ENCODE measurements around the gene SLC35B2. TPM values are rescaled to one million over a fixed set of nuclear protein-coding genes. Genes with fewer than 3 reads are reported as not detected.

SLC35B2 gene
- total and polyA plus RNA-seq, 9 of the 15 experiments (the other 6 are each of a cell fraction or from before 2014, with no cell fraction given): 14.5 to 59.1 (median 47.1) TPM

- Histone ChIP-seq H3K4me2 (ENCODE audit: insufficient read depth, low read length) (peak overlapping the region; percentile 88), H3K4me1 (replicated peaks in 1 of 2; ENCODE audit: control insufficient read depth in 2 of 2, insufficient read depth in 2 of 2, low read length in 2 of 2) (peaks cover 16 to 26% of the 10 kb centered on the region in 2 experiments; a peak in 4 of 5 replicates), H3K4me3 (peak overlapping the region; percentile 50), H3K9ac (ENCODE audit: insufficient read depth in 1 of 2, low read depth in 2 of 2, low read length in 2 of 2) (peak overlapping the region; percentile 55 to 91), H3K36me3 (ENCODE audit: control insufficient read depth, insufficient read depth, low read length) (peaks cover 22% of the 10 kb centered on the region; the same call in 2 of the 3 replicates), H3K9me3 (replicated peaks; ENCODE audit: control insufficient read depth, insufficient read depth, low read depth, low read length) (no peaks in the 10 kb centered on the region), H3K27ac (ENCODE audit: extremely low read depth, low read depth, low read length) (peak overlapping the region; percentile 79), H2AFZ (ENCODE audit: low read depth, low read length) (peak overlapping the region; percentile 94), H3K79me2 (ENCODE audit: control insufficient read depth, insufficient read depth, low read length) (no peaks in the 10 kb centered on the region), H4K20me1 (replicated peaks; ENCODE audit: control insufficient read depth, insufficient read depth, low read length) (no peaks in the 10 kb centered on the region), H3K9me1 (ENCODE audit: control insufficient read depth, insufficient read depth, low read length) (no peaks in the 10 kb centered on the region), H3K27me3 (ENCODE audit: control insufficient read depth in 2 of 2, insufficient read depth in 2 of 2, low read length in 2 of 2) (no peaks in the 10 kb centered on the region)
- POLR2A ChIA-PET: interaction anchor here (0.6 to 6.0 kb wide), 7 partner anchors 9 to 609 kb away, joined by 3 to 90 read pairs (median 4); partner anchors contain the start of genes GTPBP2, HSP90AB1 and SLC29A1
- WGBS (ENCODE audit: insufficient coverage, low coverage, missing lambda C conversion rate): 2% methylated on average over 42 of the region's 42 CpGs
- ATAC-seq (peak; percentile 95), FAIRE-seq (peak; percentile 37), DNase-seq (ENCODE audit: extremely low read depth in 1 of 4, low spot score in 3 of 4) (peak; percentile 90 to 92 (median 90))
- in situ Hi-C loops (cut with MboI): loop anchor here (5.0 kb wide), 1 partner anchor 66 kb away; no protein-coding TSS in a partner anchor
- intact Hi-C loops (cut with micrococcal nuclease): loop anchor here (1.0 to 2.0 kb wide), 4 partner anchors 8 to 142 kb away; no protein-coding TSS in a partner anchor
- no TSS peak for BruUV-seq (replicated peaks)
- CTCF ChIA-PET (ENCODE audit: low intra/inter-chr PET ratio): interaction anchor here (0.6 to 2.6 kb wide), 6 partner anchors 13 to 513 kb away, joined by 3 to 20 read pairs (median 6); no protein-coding TSS in a partner anchor
- TF ChIP-seq ZHX1 (conservative IDR thresholded peaks at IDR 0.05; ENCODE audit: low read length) (peak; percentile 70; the same call in 1 of the 2 replicates), ATF7 (IDR thresholded peaks at IDR 0.05) (peak; percentile 99), MTA2 (IDR thresholded peaks at IDR 0.05; ENCODE audit: low read depth) (0 out of 2 replicates have a peak, but pooled peaks have one; percentile 9), ZNF311 (CRISPR knock-in tag; IDR thresholded peaks at IDR 0.05) (no peak), CREB3 (tag; conservative IDR thresholded peaks at IDR 0.05; ENCODE audit: low read depth) (peak; percentile 76; the same call in 1 of the 2 replicates), GABPA (tag; conservative IDR thresholded peaks at IDR 0.05; ENCODE audit: low read depth) (peak; percentile 56; the same call in 1 of the 2 replicates), FOXJ2 (tag; IDR thresholded peaks at IDR 0.05) (no peak), PHF8 (IDR thresholded peaks at IDR 0.05; ENCODE audit: borderline replicate concordance, low read length) (peak; percentile 70; the same call in 1 of the 2 replicates), RNF2 (IDR thresholded peaks at IDR 0.05) (peak; percentile 30; the same call in 1 of the 2 replicates), RB1 (IDR thresholded peaks at IDR 0.05; ENCODE audit: low read depth) (peak; percentile 94), NUFIP1 (IDR thresholded peaks at IDR 0.05; ENCODE audit: partially characterized antibody) (no peak)
- TF ChIP-seq, protein P1, sequence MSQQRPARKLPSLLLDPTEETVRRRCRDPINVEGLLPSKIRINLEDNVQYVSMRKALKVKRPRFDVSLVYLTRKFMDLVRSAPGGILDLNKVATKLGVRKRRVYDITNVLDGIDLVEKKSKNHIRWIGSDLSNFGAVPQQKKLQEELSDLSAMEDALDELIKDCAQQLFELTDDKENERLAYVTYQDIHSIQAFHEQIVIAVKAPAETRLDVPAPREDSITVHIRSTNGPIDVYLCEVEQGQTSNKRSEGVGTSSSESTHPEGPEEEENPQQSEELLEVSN (IDR thresholded peaks at IDR 0.05; ENCODE audit: borderline replicate concordance in 1 of 2, extremely low read depth in 1 of 2, insufficient read depth in 1 of 2, insufficient read length in 1 of 2, low read depth in 1 of 2, low read length in 1 of 2, poor library complexity in 1 of 2, severe bottlenecking in 1 of 2): peak in 1 of 2 experiments; percentile 74
- TF ChIP-seq, protein P2, sequence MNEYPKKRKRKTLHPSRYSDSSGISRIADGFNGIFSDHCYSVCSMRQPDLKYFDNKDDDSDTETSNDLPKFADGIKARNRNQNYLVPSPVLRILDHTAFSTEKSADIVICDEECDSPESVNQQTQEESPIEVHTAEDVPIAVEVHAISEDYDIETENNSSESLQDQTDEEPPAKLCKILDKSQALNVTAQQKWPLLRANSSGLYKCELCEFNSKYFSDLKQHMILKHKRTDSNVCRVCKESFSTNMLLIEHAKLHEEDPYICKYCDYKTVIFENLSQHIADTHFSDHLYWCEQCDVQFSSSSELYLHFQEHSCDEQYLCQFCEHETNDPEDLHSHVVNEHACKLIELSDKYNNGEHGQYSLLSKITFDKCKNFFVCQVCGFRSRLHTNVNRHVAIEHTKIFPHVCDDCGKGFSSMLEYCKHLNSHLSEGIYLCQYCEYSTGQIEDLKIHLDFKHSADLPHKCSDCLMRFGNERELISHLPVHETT (CRISPR knock-in tag; conservative IDR thresholded peaks at IDR 0.05 in 1 of 2, IDR thresholded peaks at IDR 0.05 in 1 of 2): no peak
Measured at GRCh38 chr6:44237813-44238433, 19.4 kb downstream of the SLC35B2 start.

Measured in K562 (cell line).